C4-2B (cell line): Measurements from ENCODE around the gene PPDPF.

Experiments
- CTCF ChIP-seq: fragments of 450-650 bp; conservative IDR thresholded peaks from 2 replicates; pipeline ENCODE4 v1.5.1; 2017; ENCODE audit warnings: mild to moderate bottlenecking
- ZFX ChIP-seq: fragments of 450-650 bp; IDR thresholded peaks from 2 replicates; pipeline ENCODE4 v1.6.1; 2017

- TF ChIP-seq ZFX: no peak
- no peak for TF ChIP-seq CTCF
These were observed 20.0 kb downstream of the PPDPF start for GRCh38 chr20:63540417-63541186.
